Stomach (tissue), 4 donors: Measurements from ENCODE around the gene ADORA2B.

ENCODE experiments used
- EP300 ChIP-seq: sonication (generic); formaldehyde crosslinking; IDR thresholded peaks from one replicate; pipeline ENCODE4 v1.6.1; 2017; ENCODE audit warnings: antibody characterized with exemption
- POLR2AphosphoS5 ChIP-seq, 3 donors: sonication (generic); formaldehyde crosslinking; IDR thresholded peaks; one replicate each; pipeline ENCODE4 v1.6.1; 2016; ENCODE audit warnings: antibody characterized with exemption in 3 of 3
- TF ChIP-seq, protein P1 (sequence below), 7 experiments: fragments of 450-650 bp in 4 of 7; fragments of 200-600 bp in 3 of 7; sonication (generic) in 3 of 7; IDR thresholded peaks; one replicate each; pipeline ENCODE4 v1.5.1; 2016 to 2019; ENCODE audit warnings: antibody characterized with exemption in 7 of 7, control low read depth in 2 of 7, mild to moderate bottlenecking in 1 of 7

DNA sequence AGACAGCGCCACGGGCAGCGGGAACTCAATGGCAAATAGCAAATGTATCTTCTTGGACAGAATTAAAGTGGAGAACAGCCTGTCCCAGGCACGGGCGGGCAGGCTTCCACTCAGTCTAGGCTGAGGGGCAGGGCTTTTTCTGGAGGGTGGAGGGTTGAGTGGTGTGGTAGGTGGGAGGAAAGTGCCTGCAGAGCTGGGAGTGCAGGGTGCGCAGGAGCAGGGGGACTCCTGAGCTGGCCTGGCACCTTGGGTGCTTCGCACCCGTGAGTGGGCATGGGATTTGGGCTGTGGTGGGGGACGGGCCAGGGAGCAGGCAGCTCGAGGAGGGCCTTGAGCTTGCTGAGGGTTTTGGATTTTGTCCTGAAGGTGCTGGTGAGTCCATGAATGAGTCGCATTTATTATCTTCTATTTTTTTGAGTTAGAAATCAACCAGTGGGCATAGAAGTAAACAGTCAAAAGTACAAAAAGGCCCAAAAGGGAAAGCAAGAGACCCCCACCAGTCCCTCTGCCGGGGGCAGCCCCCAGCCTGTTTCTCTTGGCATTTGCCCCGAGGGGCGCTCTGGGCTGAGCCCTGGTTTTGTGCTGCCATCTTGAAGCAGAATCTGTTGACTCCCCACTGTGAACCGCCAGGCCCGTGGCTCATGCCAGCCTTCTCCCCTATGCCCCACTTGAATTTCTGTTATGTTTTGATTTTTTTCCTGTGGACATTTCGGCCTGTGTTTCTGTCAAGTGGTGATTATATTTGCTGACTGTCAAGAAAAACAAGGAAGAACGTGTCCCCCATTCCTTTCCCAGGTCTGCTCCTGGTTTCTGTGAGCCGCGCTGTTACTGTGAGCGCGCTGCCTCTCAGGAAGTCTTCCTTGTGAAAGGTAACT lies 8.2 kb downstream of the ADORA2B start:
- TF ChIP-seq, protein P1, sequence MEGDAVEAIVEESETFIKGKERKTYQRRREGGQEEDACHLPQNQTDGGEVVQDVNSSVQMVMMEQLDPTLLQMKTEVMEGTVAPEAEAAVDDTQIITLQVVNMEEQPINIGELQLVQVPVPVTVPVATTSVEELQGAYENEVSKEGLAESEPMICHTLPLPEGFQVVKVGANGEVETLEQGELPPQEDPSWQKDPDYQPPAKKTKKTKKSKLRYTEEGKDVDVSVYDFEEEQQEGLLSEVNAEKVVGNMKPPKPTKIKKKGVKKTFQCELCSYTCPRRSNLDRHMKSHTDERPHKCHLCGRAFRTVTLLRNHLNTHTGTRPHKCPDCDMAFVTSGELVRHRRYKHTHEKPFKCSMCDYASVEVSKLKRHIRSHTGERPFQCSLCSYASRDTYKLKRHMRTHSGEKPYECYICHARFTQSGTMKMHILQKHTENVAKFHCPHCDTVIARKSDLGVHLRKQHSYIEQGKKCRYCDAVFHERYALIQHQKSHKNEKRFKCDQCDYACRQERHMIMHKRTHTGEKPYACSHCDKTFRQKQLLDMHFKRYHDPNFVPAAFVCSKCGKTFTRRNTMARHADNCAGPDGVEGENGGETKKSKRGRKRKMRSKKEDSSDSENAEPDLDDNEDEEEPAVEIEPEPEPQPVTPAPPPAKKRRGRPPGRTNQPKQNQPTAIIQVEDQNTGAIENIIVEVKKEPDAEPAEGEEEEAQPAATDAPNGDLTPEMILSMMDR (IDR thresholded peaks at IDR 0.05): no peak
- no peak for TF ChIP-seq EP300
- no peak for TF ChIP-seq POLR2AphosphoS5 (IDR thresholded peaks at IDR 0.05)
